IgD-negative memory B cell (primary cell): ENCODE measurements around the gene ZFHX3. TPM values are rescaled to one million over a fixed set of nuclear protein-coding genes. Genes with fewer than 3 reads are reported as not detected.
A peak's percentile ranks its signal among the peaks of the same experiment; 100 is the strongest.
"Not testable (repeated sequence)": the region's sequence is repeated elsewhere in the genome, so short reads cannot be mapped to it uniquely, and the experiment has no call there.

ENCODE experiments used
- H3K27ac Mint-ChIP-seq, 3 donors: one replicate each; pipeline ENCODE4 v1.8.0; 2020 to 2022; ENCODE audit warnings: mild to moderate bottlenecking in 3 of 3, mixed read lengths in 3 of 3, moderate library complexity in 1 of 3
- H3K27me3 Mint-ChIP-seq: one replicate; pipeline ENCODE4 v1.8.0; 2021; ENCODE audit warnings: mixed read lengths
- H3K36me3 Mint-ChIP-seq: one replicate; pipeline ENCODE4 v1.8.0; 2020; ENCODE audit warnings: mild to moderate bottlenecking, mixed read lengths
- H3K4me1 Mint-ChIP-seq, 3 donors: one replicate each; pipeline ENCODE4 v1.8.0; 2020 to 2022; ENCODE audit warnings: mixed read lengths in 3 of 3, mild to moderate bottlenecking in 1 of 3
- H3K4me3 Mint-ChIP-seq, 4 donors: one replicate each; pipeline ENCODE4 v1.8.0; 2020 to 2022; ENCODE audit warnings: mild to moderate bottlenecking in 4 of 4, mixed read lengths in 4 of 4, moderate library complexity in 3 of 4
- H3K9me3 Mint-ChIP-seq, 3 donors: one replicate each; pipeline ENCODE4 v1.8.0; 2020 to 2021; ENCODE audit warnings: mixed read lengths in 3 of 3, mild to moderate bottlenecking in 1 of 3
- polyA plus RNA-seq: library from polyadenylated mRNA; unstranded; fragments of 300-500 nt; fragmentation: Illumina TruSeq; gene quantifications from one replicate; pipeline ENCODE4 v1.2.3, GENCODE V29; 2021

The ZFHX3 gene
- polyA plus RNA-seq, 1 donor from 2014 or later = 1.6 TPM

- Mint-ChIP-seq H3K36me3 (peaks cover 7% of the 10 kb centered on the region), H3K4me1 (peaks cover 0 to 10% (median 4%) of the 10 kb centered on the region in 3 donors), H3K27ac (peak overlapping the region in 1 of 3 donors; percentile 20), H3K9me3 (peaks cover 1 to 4% (median 2%) of the 10 kb centered on the region in 3 donors), H3K4me3 (no peak overlapping the region), H3K27me3 (no peaks in the 10 kb centered on the region)
These were observed 50.8 kb downstream of the ZFHX3 start for GRCh38 chr16:72997141-72997542.

GRCh38 chr16:72996291-72997062 is 51.5 kb downstream of the ZFHX3 start:
- Mint-ChIP-seq H3K4me1 (peaks cover 0 to 10% (median 4%) of the 10 kb centered on the region in 3 donors), H3K4me3 (no peak overlapping the region), H3K27me3 (no peaks in the 10 kb centered on the region), H3K9me3 (peaks cover 1 to 4% (median 2%) of the 10 kb centered on the region in 3 donors), H3K27ac (peak overlapping the region in 1 of 3 donors; percentile 20), H3K36me3 (peaks cover 7% of the 10 kb centered on the region)

- H3K9me3 Mint-ChIP-seq, H3K36me3 Mint-ChIP-seq, H3K4me3 Mint-ChIP-seq, H3K27ac Mint-ChIP-seq, H3K27me3 Mint-ChIP-seq: not testable (repeated sequence)
- peaks cover 0 to 10% (median 4%) of the 10 kb centered on the region in 3 donors for H3K4me1 Mint-ChIP-seq
These were observed 52.1 kb downstream of the ZFHX3 start for GRCh38 chr16:72995882-72996270.

GRCh38 chr16:72995151-72995881 is 52.6 kb downstream of the ZFHX3 start:
- no peak overlapping the region for H3K4me3 Mint-ChIP-seq
- peaks cover 5% of the 10 kb centered on the region for H3K36me3 Mint-ChIP-seq
- H3K4me1 Mint-ChIP-seq = peaks cover 0 to 13% (median 4%) of the 10 kb centered on the region in 3 donors
- no peak overlapping the region for H3K27ac Mint-ChIP-seq
- H3K9me3 Mint-ChIP-seq = peaks cover 0 to 2% (median 1%) of the 10 kb centered on the region in 3 donors
- H3K27me3 Mint-ChIP-seq = no peaks in the 10 kb centered on the region

- peaks cover 0 to 2% (median 0%) of the 10 kb centered on the region in 3 donors for H3K9me3 Mint-ChIP-seq
- H3K27me3 Mint-ChIP-seq = no peaks in the 10 kb centered on the region
- H3K4me3 Mint-ChIP-seq = no peak overlapping the region
- no peak overlapping the region for H3K27ac Mint-ChIP-seq
- H3K4me1 Mint-ChIP-seq = peaks cover 0 to 17% (median 3%) of the 10 kb centered on the region in 3 donors
- peaks cover 3% of the 10 kb centered on the region for H3K36me3 Mint-ChIP-seq
These were observed 55.8 kb downstream of the ZFHX3 start for GRCh38 chr16:72992142-72992601.

- Mint-ChIP-seq H3K36me3 (peaks cover 3% of the 10 kb centered on the region), H3K27me3 (no peaks in the 10 kb centered on the region), H3K4me1 (peaks cover 0 to 17% (median 2%) of the 10 kb centered on the region in 3 donors), H3K9me3 (peaks cover 0 to 2% (median 0%) of the 10 kb centered on the region in 3 donors), H3K27ac (no peak overlapping the region), H3K4me3 (peak overlapping the region in 1 of 4 donors; percentile 41)
These were observed 56.3 kb downstream of the ZFHX3 start for GRCh38 chr16:72991644-72992043.

GRCh38 chr16:72991211-72991610 is 56.7 kb downstream of the ZFHX3 start:
- Mint-ChIP-seq H3K27ac (no peak overlapping the region), H3K9me3 (peaks cover 0 to under 1% (median 0%) of the 10 kb centered on the region in 3 donors), H3K36me3 (peaks cover under 1% of the 10 kb centered on the region), H3K4me3 (no peak overlapping the region), H3K4me1 (peaks cover 0 to 16% (median 2%) of the 10 kb centered on the region in 3 donors), H3K27me3 (no peaks in the 10 kb centered on the region)

- Mint-ChIP-seq H3K9me3 (no peaks in the 10 kb centered on the region), H3K36me3 (no peaks in the 10 kb centered on the region), H3K4me3 (no peak overlapping the region), H3K27me3 (no peaks in the 10 kb centered on the region), H3K4me1 (peaks cover 0 to 15% (median 2%) of the 10 kb centered on the region in 3 donors), H3K27ac (no peak overlapping the region)
These were observed 57.4 kb downstream of the ZFHX3 start for GRCh38 chr16:72990571-72990970.

GRCh38 chr16:72989579-72990551 is 58.1 kb downstream of the ZFHX3 start:
- Mint-ChIP-seq H3K36me3 (no peaks in the 10 kb centered on the region), H3K4me3 (peak overlapping the region in 1 of 4 donors; percentile 36), H3K27ac (peak overlapping the region in 1 of 3 donors; percentile 69), H3K9me3 (no peaks in the 10 kb centered on the region), H3K4me1 (peaks cover 0 to 15% (median 2%) of the 10 kb centered on the region in 3 donors), H3K27me3 (no peaks in the 10 kb centered on the region)

- H3K4me1 Mint-ChIP-seq = peaks cover 0 to 15% (median 2%) of the 10 kb centered on the region in 3 donors
- peak overlapping the region in 1 of 3 donors; percentile 69 for H3K27ac Mint-ChIP-seq
- not testable (repeated sequence) for H3K36me3 Mint-ChIP-seq, H3K27me3 Mint-ChIP-seq, H3K4me3 Mint-ChIP-seq, H3K9me3 Mint-ChIP-seq
These were observed 58.7 kb downstream of the ZFHX3 start for GRCh38 chr16:72989203-72989578.

GRCh38 chr16:72988569-72988968 is 59.4 kb downstream of the ZFHX3 start:
- H3K9me3 Mint-ChIP-seq = no peaks in the 10 kb centered on the region
- H3K4me1 Mint-ChIP-seq = peaks cover 0 to 15% (median 2%) of the 10 kb centered on the region in 3 donors

GRCh38 chr16:72987480-72987901 is 60.4 kb downstream of the ZFHX3 start:
- Mint-ChIP-seq H3K9me3 (no peaks in the 10 kb centered on the region), H3K27me3 (no peaks in the 10 kb centered on the region), H3K27ac (no peak overlapping the region), H3K36me3 (no peaks in the 10 kb centered on the region), H3K4me3 (no peak overlapping the region), H3K4me1 (peaks cover 0 to 11% (median 0%) of the 10 kb centered on the region in 3 donors)

More at GRCh38 chr16:72988569-72988968, 59.4 kb downstream of the ZFHX3 start:
- H3K36me3 Mint-ChIP-seq = no peaks in the 10 kb centered on the region
- H3K4me3 Mint-ChIP-seq = no peak overlapping the region
- no peak overlapping the region for H3K27ac Mint-ChIP-seq
- H3K27me3 Mint-ChIP-seq = no peaks in the 10 kb centered on the region

- H3K27ac Mint-ChIP-seq = peak overlapping the region in 1 of 3 donors; percentile 59
- no peaks in the 10 kb centered on the region for H3K27me3 Mint-ChIP-seq
- H3K4me1 Mint-ChIP-seq = peaks cover 0 to 8% (median 0%) of the 10 kb centered on the region in 3 donors
- no peaks in the 10 kb centered on the region for H3K9me3 Mint-ChIP-seq
- H3K4me3 Mint-ChIP-seq = no peak overlapping the region
- H3K36me3 Mint-ChIP-seq = no peaks in the 10 kb centered on the region
These were observed 61.9 kb downstream of the ZFHX3 start for GRCh38 chr16:72985995-72986394.
